WI38 (cell line): ENCODE measurements around the gene ZNF629.

Experiments
- H3K4me3 ChIP-seq: 2 replicates; pipeline ENCODE4 v1.5.1; 2011; ENCODE audit warnings: low read depth, mild to moderate bottlenecking, control low read depth, low read length
- TF ChIP-seq, protein P1 (sequence below): IDR thresholded peaks from 2 replicates; pipeline ENCODE4 v1.5.1; 2012; ENCODE audit warnings: low read depth, mild to moderate bottlenecking, control low read depth, low read length

The ZNF629 gene

DNA sequence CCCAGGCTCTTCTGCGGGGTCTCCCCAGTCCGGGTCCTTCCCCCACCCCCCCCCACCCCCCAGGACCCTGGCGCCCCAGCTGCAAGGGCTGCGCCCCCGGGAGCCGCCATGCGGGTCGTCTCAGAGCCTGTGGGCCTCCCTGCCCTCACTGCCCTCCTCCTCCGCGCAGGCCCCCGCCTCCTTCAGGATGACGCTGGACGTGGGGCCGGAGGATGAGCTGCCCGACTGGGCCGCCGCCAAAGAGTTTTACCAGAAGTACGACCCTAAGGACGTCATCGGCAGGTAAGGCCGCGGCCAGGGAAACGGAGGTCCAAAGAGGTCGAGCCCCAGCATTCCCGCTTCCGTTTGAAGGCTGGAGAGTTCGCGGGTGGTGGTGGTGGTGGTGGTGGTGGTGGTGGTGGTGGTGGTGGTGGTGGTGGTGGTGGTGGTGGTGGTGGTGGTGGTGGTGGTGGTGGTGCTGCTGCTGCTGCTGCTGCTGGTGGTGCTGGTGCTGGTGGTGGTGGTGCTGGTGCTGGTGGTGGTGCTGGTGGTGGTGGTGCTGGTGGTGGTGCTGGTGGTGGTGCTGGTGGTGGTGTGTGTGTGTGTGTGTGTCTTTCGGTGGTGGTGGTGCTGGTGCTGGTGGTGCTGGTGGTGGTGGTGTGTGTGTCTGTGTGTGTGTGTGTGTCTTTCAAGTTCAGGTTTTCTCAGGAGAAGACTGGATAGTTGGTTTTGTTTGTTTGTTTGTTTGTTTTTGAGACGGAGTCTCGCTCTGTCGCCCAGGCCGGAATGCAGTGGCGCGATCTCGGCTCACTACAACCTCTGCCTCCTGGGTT lies 38.2 kb downstream of the ZNF629 start:
- TF ChIP-seq, protein P1, sequence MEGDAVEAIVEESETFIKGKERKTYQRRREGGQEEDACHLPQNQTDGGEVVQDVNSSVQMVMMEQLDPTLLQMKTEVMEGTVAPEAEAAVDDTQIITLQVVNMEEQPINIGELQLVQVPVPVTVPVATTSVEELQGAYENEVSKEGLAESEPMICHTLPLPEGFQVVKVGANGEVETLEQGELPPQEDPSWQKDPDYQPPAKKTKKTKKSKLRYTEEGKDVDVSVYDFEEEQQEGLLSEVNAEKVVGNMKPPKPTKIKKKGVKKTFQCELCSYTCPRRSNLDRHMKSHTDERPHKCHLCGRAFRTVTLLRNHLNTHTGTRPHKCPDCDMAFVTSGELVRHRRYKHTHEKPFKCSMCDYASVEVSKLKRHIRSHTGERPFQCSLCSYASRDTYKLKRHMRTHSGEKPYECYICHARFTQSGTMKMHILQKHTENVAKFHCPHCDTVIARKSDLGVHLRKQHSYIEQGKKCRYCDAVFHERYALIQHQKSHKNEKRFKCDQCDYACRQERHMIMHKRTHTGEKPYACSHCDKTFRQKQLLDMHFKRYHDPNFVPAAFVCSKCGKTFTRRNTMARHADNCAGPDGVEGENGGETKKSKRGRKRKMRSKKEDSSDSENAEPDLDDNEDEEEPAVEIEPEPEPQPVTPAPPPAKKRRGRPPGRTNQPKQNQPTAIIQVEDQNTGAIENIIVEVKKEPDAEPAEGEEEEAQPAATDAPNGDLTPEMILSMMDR: no peak
- peak overlapping the region; percentile 66 for H3K4me3 ChIP-seq

DNA sequence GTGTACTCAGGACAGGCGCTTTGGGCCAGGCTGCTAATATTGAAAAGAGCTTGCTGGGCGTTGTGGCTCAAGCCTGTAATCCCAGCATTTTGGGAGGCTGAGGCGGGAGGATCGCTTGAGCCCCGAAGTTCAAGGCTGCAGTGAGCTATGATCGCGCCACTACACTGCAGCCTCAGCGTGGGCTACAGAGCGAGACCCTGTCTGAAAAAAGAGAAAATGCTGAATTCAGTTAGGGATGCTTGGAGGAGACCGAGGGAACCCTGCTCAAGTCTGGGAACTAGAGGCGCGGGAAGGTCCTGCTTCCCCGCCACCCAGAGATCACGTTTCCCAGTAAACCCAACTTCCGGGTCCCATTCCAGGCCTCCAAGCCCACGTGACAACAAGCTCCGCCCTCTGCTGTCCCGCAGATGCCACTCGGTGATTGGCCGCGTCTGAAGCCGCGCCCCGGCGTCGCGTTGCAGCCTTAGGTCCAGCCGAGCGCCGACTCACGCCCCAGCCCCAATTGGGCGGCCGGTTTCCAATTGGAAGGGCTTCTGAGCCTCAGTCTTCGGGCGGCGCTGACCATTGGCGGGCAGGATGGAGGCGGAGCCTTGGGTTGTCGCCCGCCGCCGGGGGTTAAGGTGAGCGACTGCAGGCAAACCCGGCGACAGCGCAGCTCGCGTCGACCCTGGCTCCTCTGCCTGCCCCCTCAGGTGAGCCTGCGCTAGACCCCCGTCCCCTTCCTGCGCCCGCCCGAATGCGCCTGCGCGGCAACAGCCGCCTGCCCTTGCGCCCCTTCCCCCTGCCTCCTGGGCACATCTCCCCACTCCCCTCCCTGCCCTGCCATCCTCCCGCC lies 39.0 kb downstream of the ZNF629 start, which contains the start of gene PHKG2:
TSS of gene PHKG2 (plus strand) at position 627 of the 835 bp plus-strand sequence. CDS start 396 bp downstream, outside the sequence.
- TF ChIP-seq, protein P1: no peak
- H3K4me3 ChIP-seq: peak within 1 kb of the TSS; percentile 66

DNA sequence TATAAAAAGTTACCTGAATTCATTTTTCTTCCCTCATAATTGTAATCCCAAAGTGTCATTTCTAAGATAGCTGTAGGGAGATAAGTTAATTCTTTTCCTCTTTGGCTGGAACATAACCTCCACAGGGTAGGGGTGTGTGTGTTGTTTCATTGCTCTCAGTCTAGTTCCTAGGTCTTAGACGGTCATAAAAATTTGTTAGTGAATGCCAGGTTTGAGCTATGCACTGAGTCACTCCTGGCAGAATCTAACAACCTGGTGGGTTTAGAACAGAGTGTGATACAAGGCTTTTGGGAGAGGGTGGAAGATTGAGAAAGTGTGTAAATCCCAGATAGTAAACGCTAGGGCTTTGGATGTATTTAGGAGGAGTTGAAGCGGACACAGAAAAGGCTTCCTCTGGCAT lies 39.7 kb downstream of the ZNF629 start:
- H3K4me3 ChIP-seq: no peak overlapping the region

DNA sequence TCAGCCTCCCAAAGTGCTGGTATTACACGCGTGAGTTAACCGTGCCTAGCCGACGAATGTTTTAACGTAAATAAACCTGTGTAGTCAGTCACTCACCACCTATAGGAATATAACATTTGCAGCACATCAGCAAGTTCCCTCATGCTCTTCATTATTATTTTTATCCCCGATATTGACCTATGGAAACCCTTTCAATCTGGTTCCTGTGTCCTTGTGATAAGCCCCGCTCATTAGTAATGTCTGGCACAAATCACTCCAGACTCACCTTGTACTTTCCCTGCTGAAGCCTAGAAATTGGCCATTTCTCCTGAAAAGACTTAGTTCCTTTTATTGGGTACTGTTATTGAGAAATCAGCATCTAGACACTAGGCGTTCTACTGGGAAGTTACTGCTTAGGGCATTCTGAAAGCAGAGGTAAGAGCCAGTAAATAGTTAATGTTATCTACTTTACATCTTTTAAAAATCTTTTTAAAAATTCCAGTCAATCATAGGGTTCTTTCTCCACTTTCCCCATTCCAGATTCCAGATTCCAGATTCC lies 40.3 kb downstream of the ZNF629 start:
- TF ChIP-seq, protein P1: no peak
- no peak overlapping the region for H3K4me3 ChIP-seq

More for the DNA sequence above, 39.7 kb downstream of the ZNF629 start:
- TF ChIP-seq, protein P1: no peak

DNA sequence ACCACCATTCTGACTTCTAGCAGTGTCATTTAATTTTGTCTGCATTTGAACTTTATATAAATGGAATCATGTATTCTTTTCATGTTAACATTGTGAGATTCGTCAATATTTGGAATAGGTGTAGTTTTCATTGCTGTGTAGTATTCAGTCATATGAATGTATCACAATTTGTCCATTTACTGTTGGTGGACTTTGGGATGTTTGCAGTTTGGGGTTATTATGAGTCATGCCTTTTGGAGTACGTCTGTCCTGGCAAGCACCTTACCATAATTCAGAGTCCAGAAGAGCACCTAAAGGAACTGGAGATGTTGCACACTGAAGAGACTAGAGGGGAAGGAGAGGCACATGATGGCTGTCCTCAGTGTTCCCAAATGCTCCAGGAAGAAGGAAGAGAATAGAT lies 41.9 kb downstream of the ZNF629 start:
- TF ChIP-seq, protein P1: no peak
- no peak overlapping the region for H3K4me3 ChIP-seq

DNA sequence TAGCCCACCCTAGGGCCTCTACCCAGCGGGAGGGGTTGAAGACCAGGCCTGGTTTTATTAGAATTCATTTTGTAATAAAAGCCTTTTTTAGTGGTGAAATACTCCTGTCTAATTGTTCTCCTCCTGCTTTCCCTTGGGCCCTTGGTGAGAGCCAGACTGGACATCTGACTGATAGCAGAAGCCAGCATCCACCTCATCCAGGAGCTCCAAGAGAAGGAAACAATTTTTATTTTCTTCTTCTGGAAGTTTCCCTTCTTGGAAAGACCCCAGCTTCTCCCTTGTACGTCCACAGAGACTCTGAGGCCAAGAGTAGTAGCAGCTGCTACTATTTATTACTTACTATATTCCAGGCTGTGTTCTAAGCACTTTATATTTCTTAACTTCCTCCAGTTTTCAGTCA lies 42.8 kb downstream of the ZNF629 start:
- TF ChIP-seq, protein P1: no peak
- no peak overlapping the region for H3K4me3 ChIP-seq
